ENCODE measurements around the gene NME3.

- TF ChIP-seq GATA2 (IDR thresholded peaks at IDR 0.05; ENCODE audit: low read depth, low read length) (no peak), GATA3 (IDR thresholded peaks at IDR 0.05; ENCODE audit: low read depth, low read length) (no peak)
Observed at GRCh38 chr16:1808691-1809090, 37.3 kb upstream of the NME3 start.
